ENCODE results near the gene MYO7B.
"Not testable (repeated sequence)": the region's sequence is repeated elsewhere in the genome, so short reads cannot be mapped to it uniquely, and the experiment has no call there.

Gene MYO7B

GRCh38 chr2:127524198-127524834 lies 11.2 kb upstream of the MYO7B start:
- DNase-seq (ENCODE audit: low spot score) = not testable (repeated sequence)

GRCh38 chr2:127525691-127526131 lies 9.8 kb upstream of the MYO7B start:
- no peak for DNase-seq (ENCODE audit: low spot score)

- peak; percentile 97 for DNase-seq (ENCODE audit: low spot score)
Measured at GRCh38 chr2:127526132-127527000, 9.1 kb upstream of the MYO7B start, which contains the start of gene IWS1. IWS1 (minus strand) TSS chr2:127526489; CDS start chr2:127526208, 281 bp downstream.

GRCh38 chr2:127527001-127527804 lies 8.3 kb upstream of the MYO7B start:
- no peak for DNase-seq (ENCODE audit: low spot score)

GRCh38 chr2:127528487-127528886 lies 7.0 kb upstream of the MYO7B start:
- no peak for DNase-seq (ENCODE audit: low spot score)

GRCh38 chr2:127529416-127529815 lies 6.1 kb upstream of the MYO7B start:
- not testable (repeated sequence) for DNase-seq (ENCODE audit: low spot score)

GRCh38 chr2:127530245-127531140 lies 5.0 kb upstream of the MYO7B start:
- DNase-seq (ENCODE audit: low spot score) = no peak

- no peak for DNase-seq (ENCODE audit: low spot score)
Measured at GRCh38 chr2:127531221-127531648, 4.2 kb upstream of the MYO7B start.

GRCh38 chr2:127532296-127532695 lies 3.2 kb upstream of the MYO7B start:
- no peak for DNase-seq (ENCODE audit: low spot score)

GRCh38 chr2:127535918-127536317 lies 435 bp downstream of the MYO7B start:
- DNase-seq (ENCODE audit: low spot score) = no peak

GRCh38 chr2:127536707-127537541 lies 1.4 kb downstream of the MYO7B start:
- DNase-seq (ENCODE audit: low spot score) = no peak

- no peak for DNase-seq (ENCODE audit: low spot score)
Measured at GRCh38 chr2:127537644-127538043, 2.2 kb downstream of the MYO7B start.

GRCh38 chr2:127541809-127542208 lies 6.3 kb downstream of the MYO7B start:
- DNase-seq (ENCODE audit: low spot score) = no peak

GRCh38 chr2:127542231-127542630 lies 6.7 kb downstream of the MYO7B start:
- DNase-seq (ENCODE audit: low spot score) = no peak

- DNase-seq (ENCODE audit: low spot score) = not testable (repeated sequence)
Measured at GRCh38 chr2:127543013-127543501, 7.6 kb downstream of the MYO7B start.

GRCh38 chr2:127545189-127545588 lies 9.7 kb downstream of the MYO7B start:
- DNase-seq (ENCODE audit: low spot score) = no peak

- DNase-seq (ENCODE audit: low spot score) = no peak
Measured at GRCh38 chr2:127545796-127546195, 10.3 kb downstream of the MYO7B start.

- no peak for DNase-seq (ENCODE audit: low spot score)
Measured at GRCh38 chr2:127546797-127547196, 11.3 kb downstream of the MYO7B start.

GRCh38 chr2:127551221-127551930 lies 15.9 kb downstream of the MYO7B start:
- no peak for DNase-seq (ENCODE audit: low spot score)

- DNase-seq (ENCODE audit: low spot score) = no peak
Measured at GRCh38 chr2:127552336-127552735, 16.9 kb downstream of the MYO7B start.

Measured in ecto neural progenitor cell (in vitro differentiated cells).